Breast epithelium (tissue), 4 donors: Measurements from ENCODE around the gene ACOXL. TPM values are rescaled to one million over a fixed set of nuclear protein-coding genes. Genes with fewer than 3 reads are reported as not detected.

Source experiments
- DNase-seq, 2 donors: peaks; one replicate each; pipeline ENCODE4 v3.0.0-alpha.2; 2019; ENCODE audit warnings: low spot score in 2 of 2
- H3K27ac ChIP-seq, 2 donors: fragments of 200-600 bp; sonication (generic) in 1 of 2; one replicate each; pipeline ENCODE4 v1.5.1; 2016 to 2019; ENCODE audit warnings: mild to moderate bottlenecking in 1 of 2
- H3K27me3 ChIP-seq, 2 donors: fragments of 200-600 bp; sonication (generic) in 1 of 2; one replicate each; pipeline versions ENCODE4 v1.5.1 to v1.6.0; 2017 to 2019; ENCODE audit warnings: control low read depth in 1 of 2, mild to moderate bottlenecking in 1 of 2
- H3K36me3 ChIP-seq: fragments of 200-600 bp; one replicate; pipeline ENCODE4 v1.5.1; 2019
- H3K4me1 ChIP-seq, 2 donors: fragments of 200-600 bp; sonication (generic); one replicate each; pipeline ENCODE4 v1.5.1; 2016 to 2019; ENCODE audit warnings: control low read depth in 1 of 2
- H3K4me3 ChIP-seq, 3 donors: fragments of 200-600 bp; sonication (generic); 1 replicate in 2 of 3; 2 replicates in 1 of 3; pipeline ENCODE4 v1.5.1; 2016 to 2019; ENCODE audit warnings: mild to moderate bottlenecking in 3 of 3, moderate library complexity in 2 of 3
- H3K9me3 ChIP-seq, 2 donors: fragments of 200-600 bp; sonication (generic) in 1 of 2; one replicate each; pipeline ENCODE4 v1.5.1; 2016 to 2019; ENCODE audit warnings: control low read depth in 1 of 2
- POLR2A ChIP-seq: fragments of 450-650 bp; IDR thresholded peaks from one replicate; pipeline ENCODE4 v1.6.1; 2016; ENCODE audit warnings: antibody characterized with exemption, mild to moderate bottlenecking, moderate library complexity
- POLR2AphosphoS5 ChIP-seq, 3 donors: sonication (generic); formaldehyde crosslinking; IDR thresholded peaks; one replicate each; pipeline ENCODE4 v1.6.1; 2017; ENCODE audit warnings: antibody characterized with exemption in 3 of 3
- intact Hi-C: fragments of 100-400 bp; cut with DNase I; formaldehyde crosslinking; loops from one replicate; pipeline ENCODE4 v1.15.1; 2023; ENCODE audit warnings: low total_unique reads
- total RNA-seq, 3 donors: library from RNA; depleted of rRNA; stranded (reverse); fragments of >200 nt; gene quantifications; one replicate each; pipeline ENCODE4 v1.1.0, GENCODE V29; 2016
- TF ChIP-seq, protein P1 (sequence below), 3 donors: fragments of 450-650 bp; IDR thresholded peaks; one replicate each; pipeline ENCODE4 v1.5.1; 2016 to 2017; ENCODE audit warnings: antibody characterized with exemption in 3 of 3, mild to moderate bottlenecking in 3 of 3, moderate library complexity in 3 of 3

ACOXL gene
- total RNA-seq, 3 donors from 2014 or later, result not detected

DNA sequence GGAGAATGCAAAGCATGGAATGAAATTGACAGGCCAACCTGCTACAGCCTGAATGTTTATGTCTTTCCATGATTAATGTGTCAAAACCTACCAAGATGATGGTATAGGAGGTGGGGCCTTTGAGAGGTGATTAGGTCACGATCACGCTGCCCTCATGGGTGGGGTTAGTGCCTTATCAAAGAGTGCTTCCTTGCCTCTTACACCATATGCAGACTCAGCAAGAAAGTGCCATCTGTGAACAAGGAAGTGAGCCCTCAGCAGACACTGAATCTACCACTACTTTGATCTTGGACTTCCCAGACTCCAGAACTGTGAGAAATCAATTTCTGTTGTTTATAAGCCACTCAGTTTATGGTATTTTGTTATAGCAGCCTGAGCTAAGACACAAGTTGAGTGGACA lies 240.9 kb downstream of the ACOXL start:
- Histone ChIP-seq H3K27ac (no peak overlapping the region), H3K9me3 (no peaks in the 10 kb centered on the region), H3K4me1 (no peaks in the 10 kb centered on the region), H3K4me3 (no peak overlapping the region), H3K36me3 (no peaks in the 10 kb centered on the region), H3K27me3 (no peaks in the 10 kb centered on the region)
- intact Hi-C loops, result no loop called here
- TF ChIP-seq, protein P1, sequence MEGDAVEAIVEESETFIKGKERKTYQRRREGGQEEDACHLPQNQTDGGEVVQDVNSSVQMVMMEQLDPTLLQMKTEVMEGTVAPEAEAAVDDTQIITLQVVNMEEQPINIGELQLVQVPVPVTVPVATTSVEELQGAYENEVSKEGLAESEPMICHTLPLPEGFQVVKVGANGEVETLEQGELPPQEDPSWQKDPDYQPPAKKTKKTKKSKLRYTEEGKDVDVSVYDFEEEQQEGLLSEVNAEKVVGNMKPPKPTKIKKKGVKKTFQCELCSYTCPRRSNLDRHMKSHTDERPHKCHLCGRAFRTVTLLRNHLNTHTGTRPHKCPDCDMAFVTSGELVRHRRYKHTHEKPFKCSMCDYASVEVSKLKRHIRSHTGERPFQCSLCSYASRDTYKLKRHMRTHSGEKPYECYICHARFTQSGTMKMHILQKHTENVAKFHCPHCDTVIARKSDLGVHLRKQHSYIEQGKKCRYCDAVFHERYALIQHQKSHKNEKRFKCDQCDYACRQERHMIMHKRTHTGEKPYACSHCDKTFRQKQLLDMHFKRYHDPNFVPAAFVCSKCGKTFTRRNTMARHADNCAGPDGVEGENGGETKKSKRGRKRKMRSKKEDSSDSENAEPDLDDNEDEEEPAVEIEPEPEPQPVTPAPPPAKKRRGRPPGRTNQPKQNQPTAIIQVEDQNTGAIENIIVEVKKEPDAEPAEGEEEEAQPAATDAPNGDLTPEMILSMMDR (IDR thresholded peaks at IDR 0.05), result no peak
- TF ChIP-seq POLR2A, result no peak
- TF ChIP-seq POLR2AphosphoS5 (IDR thresholded peaks at IDR 0.05), result no peak
- no peak for DNase-seq

DNA sequence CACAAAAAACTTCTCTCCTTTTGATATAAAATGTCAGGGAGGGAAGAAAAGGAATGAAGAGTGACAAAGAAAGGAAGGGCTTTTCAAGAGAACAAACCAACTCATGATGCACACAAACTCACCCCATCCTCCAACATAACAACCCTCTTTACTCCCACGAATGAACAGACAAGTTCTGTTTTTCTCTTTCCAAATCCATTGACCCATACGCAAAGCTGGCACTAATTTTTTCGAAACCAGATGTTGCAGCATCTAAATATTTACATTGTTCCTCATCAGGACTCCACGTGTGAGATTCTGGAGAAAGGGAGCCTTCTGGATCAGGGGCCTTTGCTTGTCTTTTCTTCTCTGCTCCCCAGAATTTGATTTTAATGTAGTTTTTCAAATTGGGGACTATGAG lies 245.0 kb downstream of the ACOXL start:
- no peak for DNase-seq
- no peaks in the 10 kb centered on the region for H3K9me3 ChIP-seq
- no peaks in the 10 kb centered on the region for H3K36me3 ChIP-seq
- no peak overlapping the region for H3K4me3 ChIP-seq
- H3K27me3 ChIP-seq, result no peaks in the 10 kb centered on the region
- no peaks in the 10 kb centered on the region for H3K4me1 ChIP-seq
- H3K27ac ChIP-seq, result no peak overlapping the region
- intact Hi-C loops, result no loop called here
- no peak for TF ChIP-seq POLR2A
- no peak for TF ChIP-seq POLR2AphosphoS5 (IDR thresholded peaks at IDR 0.05)
- TF ChIP-seq, protein P1 (IDR thresholded peaks at IDR 0.05), result no peak

DNA sequence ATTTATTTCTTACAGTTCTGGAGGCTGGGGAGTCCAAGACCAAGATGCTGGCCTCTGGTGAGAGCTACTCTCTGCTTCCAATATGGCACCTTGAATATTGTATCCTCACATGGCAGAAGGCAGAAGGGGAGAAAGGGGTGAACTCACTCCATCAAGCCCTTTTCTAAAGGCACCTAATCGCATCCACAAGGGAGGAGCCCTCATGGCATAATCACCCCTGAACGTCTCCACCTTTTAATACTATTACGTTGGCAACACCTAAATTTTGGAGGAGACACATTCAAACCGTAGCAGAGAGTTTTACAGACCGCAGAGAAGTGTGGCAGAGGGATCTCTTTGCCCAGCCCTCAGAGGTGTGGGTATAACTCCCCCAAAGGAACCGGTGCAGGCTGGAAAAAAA lies 245.8 kb downstream of the ACOXL start:
- Histone ChIP-seq H3K9me3 (no peaks in the 10 kb centered on the region), H3K4me3 (no peak overlapping the region), H3K36me3 (no peaks in the 10 kb centered on the region), H3K4me1 (no peaks in the 10 kb centered on the region), H3K27ac (no peak overlapping the region), H3K27me3 (no peaks in the 10 kb centered on the region)
- TF ChIP-seq, protein P1 (IDR thresholded peaks at IDR 0.05), result no peak
- TF ChIP-seq POLR2A (no peak), POLR2AphosphoS5 (IDR thresholded peaks at IDR 0.05) (no peak)
- intact Hi-C loops, result no loop called here
- no peak for DNase-seq

DNA sequence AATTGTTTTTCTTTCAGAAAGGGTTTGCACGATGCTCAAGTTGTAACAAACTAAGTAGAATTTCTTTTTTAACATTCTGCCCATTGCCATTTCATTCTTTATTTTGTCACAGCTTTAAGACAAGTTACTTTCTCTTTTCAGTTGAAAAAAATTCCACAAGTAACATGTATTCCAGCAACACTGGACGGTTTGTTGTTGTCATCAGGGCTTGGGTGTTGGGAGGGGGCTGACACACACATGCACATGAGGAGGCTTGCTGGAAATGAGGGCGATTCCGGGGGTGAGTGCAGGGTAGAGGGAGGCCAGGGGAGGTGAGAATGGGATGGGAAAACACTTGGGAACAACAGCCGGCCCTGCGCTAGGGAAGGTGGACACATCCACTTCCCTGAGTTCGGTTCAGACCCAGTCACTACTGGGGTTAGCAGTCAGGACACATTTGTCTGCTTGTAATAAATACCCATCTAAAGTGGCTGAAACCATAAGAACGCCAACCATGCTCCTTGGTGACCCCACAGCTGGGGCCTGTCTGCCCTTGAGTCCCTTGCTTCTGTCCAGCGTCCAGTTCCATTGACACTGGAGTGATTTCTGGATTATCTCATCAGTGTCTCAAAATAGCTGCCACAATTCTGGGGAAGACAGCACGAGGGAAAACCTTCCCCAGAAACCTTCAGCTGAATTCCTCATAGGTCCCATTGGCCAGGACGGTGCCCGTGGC lies 246.5 kb downstream of the ACOXL start:
- no peak for DNase-seq
- Histone ChIP-seq H3K36me3 (no peaks in the 10 kb centered on the region), H3K4me3 (no peak overlapping the region), H3K27me3 (no peaks in the 10 kb centered on the region), H3K4me1 (no peaks in the 10 kb centered on the region), H3K9me3 (no peaks in the 10 kb centered on the region), H3K27ac (no peak overlapping the region)
- intact Hi-C loops, result no loop called here
- TF ChIP-seq POLR2AphosphoS5 (IDR thresholded peaks at IDR 0.05), result no peak
- TF ChIP-seq POLR2A, result no peak
- TF ChIP-seq, protein P1 (IDR thresholded peaks at IDR 0.05), result no peak

DNA sequence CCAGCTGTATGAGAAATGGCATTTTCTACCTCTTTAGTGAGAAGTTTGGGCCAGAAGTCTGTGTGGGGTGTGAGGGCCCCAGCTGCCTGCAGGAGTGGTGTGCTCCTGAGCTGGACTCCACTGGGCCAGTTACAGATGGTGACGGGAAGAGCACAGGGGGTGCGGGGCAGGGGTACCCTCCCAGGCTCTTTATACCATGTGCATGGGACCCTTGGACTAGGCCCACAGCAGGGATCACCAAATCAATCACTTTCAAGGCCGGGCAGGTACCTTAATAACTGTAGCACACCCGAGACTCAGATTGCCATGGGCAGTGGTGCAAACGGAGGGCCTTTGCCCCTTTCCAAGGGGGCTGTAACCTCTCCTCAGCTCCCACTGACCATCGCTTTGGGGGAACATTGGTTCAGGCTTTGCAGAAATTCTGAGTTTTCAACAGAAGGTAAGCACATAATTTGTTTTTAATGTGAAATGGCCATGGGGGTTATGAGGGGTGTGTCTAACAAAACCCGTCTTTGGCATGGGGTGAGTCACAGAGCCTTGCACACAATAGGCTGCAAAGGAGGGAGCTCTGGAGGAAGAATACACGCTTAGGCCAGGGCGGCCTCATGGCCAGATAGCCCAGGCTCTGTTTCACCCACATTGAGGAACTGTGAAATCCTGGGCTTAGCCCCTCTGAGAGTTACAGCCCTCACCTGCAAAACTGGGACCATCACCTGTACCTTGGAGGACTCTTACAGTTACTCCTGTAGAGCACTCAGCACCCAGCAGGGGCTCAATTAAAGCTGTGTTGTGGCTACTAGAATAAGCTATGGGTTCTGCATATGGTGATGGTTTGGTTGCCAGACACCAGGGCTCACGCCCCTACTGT lies 247.3 kb downstream of the ACOXL start:
- TF ChIP-seq POLR2AphosphoS5 (IDR thresholded peaks at IDR 0.05) (no peak), POLR2A (no peak)
- TF ChIP-seq, protein P1 (IDR thresholded peaks at IDR 0.05), result no peak
- Histone ChIP-seq H3K27ac (no peak overlapping the region), H3K9me3 (no peaks in the 10 kb centered on the region), H3K36me3 (no peaks in the 10 kb centered on the region), H3K27me3 (no peaks in the 10 kb centered on the region), H3K4me3 (no peak overlapping the region), H3K4me1 (no peaks in the 10 kb centered on the region)
- intact Hi-C loops, result no loop called here
- no peak for DNase-seq
